Mesothelial cell of epicardium (in vitro differentiated cells): ENCODE results near the gene GNG4. TPM values are rescaled to one million over a fixed set of nuclear protein-coding genes. Genes with fewer than 3 reads are reported as not detected.

Experiments used
- DNase-seq, 2 experiments: peaks; one replicate each; pipeline ENCODE4 v3.0.0; 2021; ENCODE audit warnings: low spot score in 2 of 2; ENCODE audit not compliant: unreplicated experiment in 2 of 2
- H3K27ac Mint-ChIP-seq: 2 replicates; pipeline ENCODE4 v1.8.0; 2021; ENCODE audit warnings: mixed read lengths
- H3K27me3 Mint-ChIP-seq: 2 replicates; pipeline ENCODE4 v1.8.0; 2021; ENCODE audit warnings: low read depth, mixed read lengths
- H3K36me3 Mint-ChIP-seq: 2 replicates; pipeline ENCODE4 v1.8.0; 2021; ENCODE audit warnings: mixed read lengths
- H3K4me1 Mint-ChIP-seq: 2 replicates; pipeline ENCODE4 v1.8.0; 2021; ENCODE audit warnings: mixed read lengths
- H3K4me3 Mint-ChIP-seq: 2 replicates; pipeline ENCODE4 v1.8.0; 2021; ENCODE audit warnings: mild to moderate bottlenecking, moderate library complexity, mixed read lengths
- H3K9me3 Mint-ChIP-seq: 2 replicates; pipeline ENCODE4 v1.8.0; 2021; ENCODE audit warnings: mixed read lengths
- total RNA-seq: library from RNA; stranded (reverse); gene quantifications from 3 replicates; pipeline ENCODE4 v1.2.1, GENCODE V29; 2021
- TF ChIP-seq, protein P1 (sequence below): fragments of 200-600 bp; sonication (generic); IDR thresholded peaks from one replicate; pipeline ENCODE4 v1.5.0; 2021; ENCODE audit warnings: antibody characterized with exemption; ENCODE audit not compliant: unreplicated experiment

Gene GNG4
- total RNA-seq, 1 donor from 2014 or later, result 2.9 TPM

DNA sequence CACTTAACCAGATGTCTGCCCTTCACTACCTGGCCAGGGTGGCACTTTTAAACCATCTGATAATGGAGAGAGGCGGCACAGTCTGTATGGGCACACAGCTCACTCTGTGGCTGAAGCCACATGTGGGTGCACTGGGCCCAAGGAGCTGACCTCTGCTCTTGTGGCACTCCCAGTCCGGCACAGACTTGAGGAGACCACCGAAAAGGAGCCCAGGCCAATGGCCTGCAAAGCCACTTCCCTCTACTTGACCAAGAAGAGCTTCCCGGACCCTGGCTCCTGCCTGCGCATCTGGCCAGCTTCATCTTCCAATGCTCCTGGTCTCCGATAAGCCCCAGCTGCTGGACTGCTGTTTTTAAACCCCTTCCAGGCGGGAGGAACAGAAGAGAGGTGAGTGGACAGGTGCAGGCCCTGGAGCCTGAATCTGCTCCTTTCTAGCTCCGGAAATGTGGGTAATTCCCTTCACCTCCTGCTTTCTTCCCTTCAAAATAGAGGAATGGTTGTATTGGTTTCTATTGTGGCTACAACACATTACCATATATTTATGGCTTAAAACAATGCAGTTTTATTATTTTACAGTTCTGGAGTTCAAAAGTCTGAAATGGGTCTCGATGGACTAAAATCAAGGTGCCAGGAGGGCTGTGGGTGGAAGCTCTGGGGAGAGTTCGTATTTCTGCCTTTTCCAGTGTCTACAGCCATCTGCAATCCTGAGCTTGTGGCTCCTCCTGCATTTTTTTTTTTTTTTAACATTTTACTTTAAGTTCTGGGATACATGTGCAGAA is 11.6 kb downstream of the GNG4 start:
- Mint-ChIP-seq H3K27me3 (peaks cover 19% of the 10 kb centered on the region), H3K4me1 (peaks cover 7% of the 10 kb centered on the region), H3K4me3 (no peak overlapping the region), H3K27ac (no peak overlapping the region), H3K9me3 (no peaks in the 10 kb centered on the region), H3K36me3 (no peaks in the 10 kb centered on the region)
- TF ChIP-seq, protein P1, sequence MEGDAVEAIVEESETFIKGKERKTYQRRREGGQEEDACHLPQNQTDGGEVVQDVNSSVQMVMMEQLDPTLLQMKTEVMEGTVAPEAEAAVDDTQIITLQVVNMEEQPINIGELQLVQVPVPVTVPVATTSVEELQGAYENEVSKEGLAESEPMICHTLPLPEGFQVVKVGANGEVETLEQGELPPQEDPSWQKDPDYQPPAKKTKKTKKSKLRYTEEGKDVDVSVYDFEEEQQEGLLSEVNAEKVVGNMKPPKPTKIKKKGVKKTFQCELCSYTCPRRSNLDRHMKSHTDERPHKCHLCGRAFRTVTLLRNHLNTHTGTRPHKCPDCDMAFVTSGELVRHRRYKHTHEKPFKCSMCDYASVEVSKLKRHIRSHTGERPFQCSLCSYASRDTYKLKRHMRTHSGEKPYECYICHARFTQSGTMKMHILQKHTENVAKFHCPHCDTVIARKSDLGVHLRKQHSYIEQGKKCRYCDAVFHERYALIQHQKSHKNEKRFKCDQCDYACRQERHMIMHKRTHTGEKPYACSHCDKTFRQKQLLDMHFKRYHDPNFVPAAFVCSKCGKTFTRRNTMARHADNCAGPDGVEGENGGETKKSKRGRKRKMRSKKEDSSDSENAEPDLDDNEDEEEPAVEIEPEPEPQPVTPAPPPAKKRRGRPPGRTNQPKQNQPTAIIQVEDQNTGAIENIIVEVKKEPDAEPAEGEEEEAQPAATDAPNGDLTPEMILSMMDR, result no peak
- no peak for DNase-seq

DNA sequence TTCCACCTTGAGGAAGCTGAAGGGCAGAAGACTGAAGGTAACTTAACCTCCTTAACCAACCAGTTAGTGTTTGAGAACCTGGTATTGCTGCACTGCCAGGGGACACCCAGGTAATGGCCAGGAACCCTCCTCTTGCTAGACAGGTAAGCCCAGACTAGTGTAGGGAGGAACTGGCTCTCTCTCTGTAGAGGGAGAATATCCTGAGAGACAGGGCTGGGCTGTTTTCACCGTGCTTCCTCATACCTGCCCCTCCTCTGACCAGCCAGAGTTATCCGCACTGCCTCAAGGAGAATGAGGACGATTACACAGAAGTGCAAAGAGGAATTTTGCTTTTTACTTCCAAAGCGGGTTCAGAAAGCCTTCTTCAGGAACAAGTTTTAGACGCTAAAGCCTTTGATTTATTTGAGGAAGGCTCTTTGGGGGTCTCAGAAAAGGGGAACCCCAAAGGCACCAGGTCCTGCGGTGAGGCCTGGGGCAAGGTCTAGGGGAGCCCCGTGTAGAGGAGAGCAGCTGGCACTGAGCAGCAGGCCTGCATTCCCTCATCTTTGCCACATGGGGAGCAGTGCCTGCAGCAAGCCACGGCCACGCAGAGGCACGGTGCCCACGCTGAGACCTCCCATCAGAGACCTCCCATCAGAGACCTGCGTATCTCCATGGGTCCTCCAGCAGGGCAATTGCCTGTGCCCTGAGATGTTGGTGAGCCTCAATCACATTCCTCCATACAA is 13.5 kb downstream of the GNG4 start:
- Mint-ChIP-seq H3K36me3 (no peaks in the 10 kb centered on the region), H3K9me3 (no peaks in the 10 kb centered on the region), H3K4me1 (peaks cover 11% of the 10 kb centered on the region), H3K27ac (peak overlapping the region; percentile 6), H3K27me3 (peaks cover 7% of the 10 kb centered on the region), H3K4me3 (no peak overlapping the region)
- DNase-seq, result no peak
- TF ChIP-seq, protein P1, result no peak

DNA sequence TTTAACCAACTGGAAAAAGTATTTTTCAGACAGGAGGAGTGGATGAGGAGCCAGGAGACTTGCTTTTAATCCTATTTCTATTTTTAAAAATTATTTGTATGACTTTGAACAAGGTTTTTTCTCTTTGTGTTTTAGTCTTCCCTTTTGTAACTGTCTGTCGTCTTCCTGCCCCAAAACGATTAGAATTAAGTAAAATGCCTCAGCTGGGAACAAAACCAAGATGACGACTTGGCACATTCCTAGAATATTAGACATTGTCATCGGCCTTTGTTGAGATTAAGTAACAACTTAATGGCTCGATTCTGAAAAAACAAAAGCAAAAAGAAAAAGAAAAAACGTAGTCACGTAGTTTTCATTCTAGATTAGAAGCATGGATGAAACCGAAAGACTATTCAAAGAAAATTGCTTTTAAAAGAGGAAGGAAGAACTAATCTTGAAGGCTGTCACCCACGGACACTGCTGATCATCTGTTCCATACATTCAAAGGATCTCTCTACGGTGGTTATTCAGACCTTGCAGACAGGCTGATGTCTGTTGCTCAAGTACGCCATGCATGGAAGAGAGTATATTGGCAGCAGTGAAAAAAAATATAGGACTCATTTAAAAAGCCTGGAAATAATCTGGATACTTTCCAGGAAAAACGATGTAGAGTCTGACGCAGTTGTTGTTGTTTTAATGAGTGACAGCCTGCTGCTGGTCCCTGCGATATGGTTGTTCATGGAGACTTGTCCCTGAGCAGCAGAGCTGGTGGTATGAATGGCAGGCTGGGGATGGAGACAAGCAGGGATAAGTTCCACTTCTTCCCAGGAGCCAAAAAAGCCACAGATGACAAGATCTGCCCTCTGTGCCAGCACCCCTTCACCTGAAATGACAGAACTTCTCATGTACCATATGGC is 16.8 kb downstream of the GNG4 start:
- peaks cover 11% of the 10 kb centered on the region for H3K4me1 Mint-ChIP-seq
- H3K4me3 Mint-ChIP-seq, result peak overlapping the region; percentile 13
- no peaks in the 10 kb centered on the region for H3K36me3 Mint-ChIP-seq
- no peaks in the 10 kb centered on the region for H3K9me3 Mint-ChIP-seq
- peak overlapping the region; percentile 45 for H3K27ac Mint-ChIP-seq
- no peaks in the 10 kb centered on the region for H3K27me3 Mint-ChIP-seq
- no peak for DNase-seq
- TF ChIP-seq, protein P1, result no peak

DNA sequence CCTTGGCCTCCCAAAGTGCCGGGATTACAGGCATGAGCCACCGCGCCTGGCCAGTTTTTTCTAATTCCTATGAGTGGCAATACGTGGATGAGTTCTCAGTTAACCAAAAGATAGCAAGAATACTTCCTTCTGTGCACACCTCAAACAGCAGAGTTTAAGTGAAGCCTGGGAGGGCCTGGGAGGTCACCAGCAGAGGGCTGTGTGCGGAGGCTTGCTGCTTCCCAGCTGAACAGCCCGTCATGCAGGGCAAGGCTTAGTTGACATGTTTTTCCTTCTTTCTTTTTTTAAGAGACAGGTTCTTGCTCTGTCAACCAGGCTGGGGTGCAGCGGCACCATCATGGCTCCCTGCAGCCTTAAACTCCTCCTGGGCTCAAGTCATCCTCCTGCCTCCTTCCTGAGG is 17.8 kb downstream of the GNG4 start:
- DNase-seq, result no peak
- H3K36me3 Mint-ChIP-seq, result no peaks in the 10 kb centered on the region
- peaks cover 11% of the 10 kb centered on the region for H3K4me1 Mint-ChIP-seq
- H3K27ac Mint-ChIP-seq, result no peak overlapping the region
- H3K9me3 Mint-ChIP-seq, result no peaks in the 10 kb centered on the region
- TF ChIP-seq, protein P1, result no peak
- H3K4me3 Mint-ChIP-seq, result no peak overlapping the region
- no peaks in the 10 kb centered on the region for H3K27me3 Mint-ChIP-seq

DNA sequence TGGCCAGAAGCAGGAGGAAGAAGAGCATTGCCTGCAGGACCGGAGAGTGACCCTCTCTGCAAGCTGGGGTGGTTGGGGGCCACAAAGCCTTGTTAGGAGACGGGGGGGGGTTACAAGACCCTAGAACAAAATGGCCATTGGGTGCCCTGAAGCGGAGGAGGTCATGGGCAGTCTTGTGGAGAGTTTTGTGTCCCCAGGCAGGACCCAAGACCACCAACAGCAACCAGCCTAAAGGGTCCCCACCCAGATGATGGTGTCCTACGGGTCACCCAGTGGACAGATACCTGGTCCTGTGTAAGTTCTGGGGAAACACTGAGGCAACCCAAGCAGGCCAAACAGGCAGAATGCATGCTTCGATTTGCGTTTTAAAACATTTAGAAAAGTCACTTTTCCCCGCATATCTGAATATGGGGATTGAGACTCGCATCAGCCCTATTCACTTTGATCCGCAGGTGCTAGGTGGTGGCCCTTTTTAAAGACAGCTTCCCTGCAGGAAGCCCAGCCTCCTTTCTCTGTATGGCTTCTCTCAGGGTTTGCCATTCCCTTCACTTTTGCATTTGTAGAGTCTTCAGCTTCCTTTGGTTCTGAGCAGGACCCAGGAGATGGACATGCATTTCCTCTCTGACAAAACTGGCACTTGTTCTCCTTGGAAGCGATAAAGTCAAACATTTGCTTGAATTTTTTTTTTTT is 21.1 kb downstream of the GNG4 start:
- TF ChIP-seq, protein P1, result no peak
- no peak overlapping the region for H3K4me3 Mint-ChIP-seq
- peaks cover 18% of the 10 kb centered on the region for H3K4me1 Mint-ChIP-seq
- no peaks in the 10 kb centered on the region for H3K9me3 Mint-ChIP-seq
- no peaks in the 10 kb centered on the region for H3K27me3 Mint-ChIP-seq
- DNase-seq, result no peak
- no peaks in the 10 kb centered on the region for H3K36me3 Mint-ChIP-seq
- no peak overlapping the region for H3K27ac Mint-ChIP-seq
